Left lung (tissue), 10 donors: ENCODE data around the gene SLC35E1. TPM values are rescaled to one million over a fixed set of nuclear protein-coding genes. Genes with fewer than 3 reads are reported as not detected.

ENCODE experiments used
- ATAC-seq: fragments of 200-7000 bp; cut with Tn5 transposase; one replicate; pipeline ENCODE4 v1.9.1; 2020; ENCODE audit warnings: moderate library complexity
- DNase-seq, 4 donors: peaks; one replicate each; pipeline ENCODE4 v3.0.0-alpha.2; 2013 to 2020
- H3K27ac ChIP-seq, 2 donors: fragments of 200-600 bp; sonication (generic) in 1 of 2; one replicate each; pipeline versions ENCODE4 v1.5.0 to v1.8.0; 2020 to 2021
- H3K27me3 ChIP-seq, 2 donors: fragments of 200-600 bp; sonication (generic) in 1 of 2; one replicate each; pipeline versions ENCODE4 v1.5.0 to v1.8.0; 2020 to 2021
- H3K36me3 ChIP-seq, 2 donors: fragments of 200-600 bp; sonication (generic) in 1 of 2; one replicate each; pipeline versions ENCODE4 v1.5.0 to v1.8.0; 2020 to 2021
- H3K4me1 ChIP-seq, 2 donors: fragments of 200-600 bp; one replicate each; pipeline ENCODE4 v1.8.0; 2021
- H3K4me3 ChIP-seq, 2 donors: fragments of 200-600 bp; sonication (generic) in 1 of 2; one replicate each; pipeline versions ENCODE4 v1.5.0 to v1.8.0; 2020 to 2021; ENCODE audit warnings: mild to moderate bottlenecking in 1 of 2
- H3K9me3 ChIP-seq, 2 donors: fragments of 200-600 bp; sonication (generic) in 1 of 2; one replicate each; pipeline versions ENCODE4 v1.5.0 to v1.8.0; 2020 to 2021
- CTCF ChIP-seq, 2 donors: fragments of 200-600 bp; sonication (generic) in 1 of 2; IDR thresholded peaks; one replicate each; pipeline versions ENCODE4 v1.5.0 to v1.8.0; 2021; ENCODE audit warnings: antibody characterized with exemption in 2 of 2
- intact Hi-C, 2 donors: fragments of 100-400 bp; cut with DNase I; formaldehyde crosslinking; loops; one replicate each; pipeline versions ENCODE4 v1.11.2 to v1.14.2; 2022
- polyA plus RNA-seq, 6 donors: library from polyadenylated mRNA; unstranded; fragments of 120-200 nt; gene quantifications; one replicate each; pipeline ENCODE4 v1.2.1, GENCODE V29; 2013; ENCODE audit not compliant: insufficient read length in 6 of 6
- total RNA-seq, 2 donors: library from RNA; stranded (reverse); fragmentation: NEBNext Ultra II Directional; extraction: Animal tissue kit (Norgen Biotek cat#: 25700); gene quantifications; one replicate each; pipeline ENCODE4 v1.2.1, GENCODE V29; 2021
- donor health status: DM: no; HTN: yes; CAD: no.
- donor health status: DM: no; HTN: no; CAD: no.

The SLC35E1 gene
- total and polyA plus RNA-seq, 8 donors, result 46.5 to 56.7 (median 50.6) TPM

DNA sequence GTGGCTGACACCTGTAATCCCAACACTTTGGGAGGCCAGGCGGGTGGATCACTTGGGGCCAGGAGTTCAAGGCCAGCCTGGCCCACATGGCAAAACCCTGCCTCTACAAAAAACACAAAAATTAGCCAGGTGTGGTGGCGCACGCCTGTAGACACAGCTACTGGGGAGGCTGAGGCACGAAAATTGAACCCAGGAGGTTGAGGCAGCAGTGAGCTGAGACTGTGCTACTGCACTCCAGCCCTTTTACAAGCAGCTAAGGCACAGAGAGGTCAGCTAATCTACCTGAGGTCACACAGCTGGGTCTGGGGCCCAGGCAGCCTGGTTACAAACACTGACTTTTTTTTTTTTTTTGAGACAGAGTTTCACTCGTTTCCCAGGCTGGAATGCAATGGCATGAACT, 28.6 kb upstream of the SLC35E1 start:
- ATAC-seq, result no peak
- no peak overlapping the region for H3K27ac ChIP-seq
- TF ChIP-seq CTCF (IDR thresholded peaks at IDR 0.05), result no peak
- no peaks in the 10 kb centered on the region for H3K27me3 ChIP-seq
- DNase-seq, result no peak
- intact Hi-C loops, result no loop called here
- H3K36me3 ChIP-seq, result no peaks in the 10 kb centered on the region
- peaks cover 0 to 12% of the 10 kb centered on the region in 2 donors for H3K4me1 ChIP-seq
- H3K9me3 ChIP-seq, result no peaks in the 10 kb centered on the region
- H3K4me3 ChIP-seq, result no peak overlapping the region

GRCh38 chr19:16599655-16600346, 27.6 kb upstream of the SLC35E1 start:
- intact Hi-C loops, result no loop called here
- Histone ChIP-seq H3K4me1 (peaks cover 0 to 10% of the 10 kb centered on the region in 2 donors), H3K36me3 (no peaks in the 10 kb centered on the region), H3K27ac (no peak overlapping the region), H3K27me3 (no peaks in the 10 kb centered on the region), H3K9me3 (no peaks in the 10 kb centered on the region), H3K4me3 (no peak overlapping the region)
- TF ChIP-seq CTCF (IDR thresholded peaks at IDR 0.05), result no peak
- DNase-seq (peak in 1 of 4 donors; percentile 38), ATAC-seq (no peak)

DNA sequence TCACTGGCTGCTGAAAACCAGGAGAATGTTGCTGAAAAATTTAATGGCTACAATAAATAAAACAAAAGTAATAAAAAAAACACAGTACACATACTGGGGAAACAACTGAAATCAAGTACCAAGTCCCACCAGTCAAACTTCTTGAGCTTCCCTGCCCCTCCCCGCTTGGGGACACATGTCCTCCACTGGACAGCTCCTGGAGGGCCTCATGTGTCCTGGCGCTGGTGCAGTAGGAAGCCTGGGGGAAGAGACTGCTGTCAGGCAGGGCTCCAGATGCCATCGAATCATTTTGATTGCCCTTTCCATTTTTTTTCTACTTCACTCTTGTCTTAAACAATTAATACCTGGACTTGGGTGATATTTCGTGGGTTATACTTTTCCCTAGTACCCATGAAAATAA, 26.6 kb upstream of the SLC35E1 start:
- Histone ChIP-seq H3K27me3 (no peaks in the 10 kb centered on the region), H3K4me3 (no peak overlapping the region), H3K27ac (no peak overlapping the region), H3K4me1 (peaks cover 0 to 18% of the 10 kb centered on the region in 2 donors), H3K9me3 (no peaks in the 10 kb centered on the region), H3K36me3 (no peaks in the 10 kb centered on the region)
- no peak for DNase-seq
- no peak for ATAC-seq
- TF ChIP-seq CTCF (IDR thresholded peaks at IDR 0.05), result no peak
- intact Hi-C loops, result no loop called here

DNA sequence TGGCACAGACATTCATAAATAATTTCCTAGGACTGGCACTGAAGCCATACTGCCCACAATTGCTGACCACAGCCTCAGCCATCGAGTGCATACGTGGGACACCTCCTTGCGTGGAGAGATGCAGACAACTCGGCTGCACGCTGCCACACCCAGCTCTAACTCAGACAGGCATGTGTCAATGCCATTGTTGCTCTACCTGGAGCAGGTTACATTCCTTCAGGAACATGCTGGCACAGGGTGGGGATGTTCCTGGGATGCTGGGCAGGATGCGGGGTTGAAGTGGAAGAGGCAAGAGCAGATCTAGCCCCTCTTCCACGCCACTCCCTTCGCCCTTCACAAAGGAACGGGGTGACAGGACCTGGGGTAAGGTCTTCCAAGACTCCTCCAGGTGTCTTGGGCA, 24.2 kb upstream of the SLC35E1 start:
- Histone ChIP-seq H3K27ac (no peak overlapping the region), H3K36me3 (no peaks in the 10 kb centered on the region), H3K4me3 (no peak overlapping the region), H3K9me3 (no peaks in the 10 kb centered on the region), H3K4me1 (peaks cover 0 to 40% of the 10 kb centered on the region in 2 donors), H3K27me3 (no peaks in the 10 kb centered on the region)
- DNase-seq, result peak in 1 of 4 donors; percentile 31
- no peak for ATAC-seq
- TF ChIP-seq CTCF (IDR thresholded peaks at IDR 0.05), result no peak
- intact Hi-C loops, result no loop called here

GRCh38 chr19:16595097-16595496, 22.9 kb upstream of the SLC35E1 start:
- H3K27ac ChIP-seq, result peak overlapping the region in 1 of 2 donors; percentile 14
- ATAC-seq (no peak), DNase-seq (peak in 1 of 4 donors; percentile 47)
- H3K4me1 ChIP-seq, result peaks cover 0 to 41% of the 10 kb centered on the region in 2 donors
- intact Hi-C loops, result no loop called here
- no peak overlapping the region for H3K4me3 ChIP-seq
- no peaks in the 10 kb centered on the region for H3K9me3 ChIP-seq
- H3K27me3 ChIP-seq, result no peaks in the 10 kb centered on the region
- TF ChIP-seq CTCF (IDR thresholded peaks at IDR 0.05), result no peak
- no peaks in the 10 kb centered on the region for H3K36me3 ChIP-seq
